Right lobe of liver (tissue), 6 donors: ENCODE results near the gene EML5. TPM values are rescaled to one million over a fixed set of nuclear protein-coding genes. Genes with fewer than 3 reads are reported as not detected.
A peak's percentile ranks its signal among the peaks of the same experiment; 100 is the strongest.
"Not testable (repeated sequence)": the region's sequence is repeated elsewhere in the genome, so short reads cannot be mapped to it uniquely, and the experiment has no call there.

Source experiments
- ATAC-seq, 4 donors: fragments of 200-7000 bp; cut with Tn5 transposase; one replicate each; pipeline ENCODE4 v1.9.1; 2020; ENCODE audit warnings: mild to moderate bottlenecking in 4 of 4, moderate library complexity in 4 of 4
- DNase-seq, 3 donors: peaks; one replicate each; pipeline ENCODE4 v3.0.0-alpha.2; 2020
- H3K27ac ChIP-seq, 3 donors: fragments of 200-600 bp; one replicate each; pipeline ENCODE4 v1.8.0; 2022
- H3K27me3 ChIP-seq, 2 donors: fragments of 200-600 bp; one replicate each; pipeline ENCODE4 v1.8.0; 2022
- H3K36me3 ChIP-seq, 4 donors: fragments of 200-600 bp; sonication (generic) in 1 of 4; one replicate each; pipeline versions ENCODE4 v1.5.1 to v1.8.0; 2017 to 2022; ENCODE audit warnings: control low read depth in 1 of 4
- H3K4me1 ChIP-seq, 4 donors: fragments of 200-600 bp; sonication (generic) in 1 of 4; one replicate each; pipeline versions ENCODE4 v1.5.1 to v1.8.0; 2017 to 2022; ENCODE audit warnings: control low read depth in 1 of 4
- H3K4me3 ChIP-seq, 3 donors: fragments of 200-600 bp; one replicate each; pipeline ENCODE4 v1.8.0; 2022
- H3K9me3 ChIP-seq, 4 donors: fragments of 200-600 bp; sonication (generic) in 1 of 4; one replicate each; pipeline versions ENCODE4 v1.5.1 to v1.8.0; 2017 to 2022; ENCODE audit warnings: control low read depth in 1 of 4
- POLR2A ChIP-seq: fragments of 450-650 bp; IDR thresholded peaks from one replicate; pipeline ENCODE4 v1.6.1; 2017; ENCODE audit warnings: antibody characterized with exemption, mild to moderate bottlenecking
- WGBS: methylation state at CpG from one replicate; pipeline ENCODE4 v1.1.6; 2018; ENCODE audit warnings: low coverage, low lambda C conversion rate; ENCODE audit not compliant: insufficient coverage; ENCODE audit errors: missing lambda C conversion rate; 5-methylcytosine and 5-hydroxymethylcytosine counted together
- intact Hi-C, 2 donors: fragments of 100-400 bp; cut with DNase I; formaldehyde crosslinking; loops; one replicate each; pipeline versions ENCODE4 v1.11.2 to v1.14.1; 2022
- total RNA-seq, 6 experiments: library from RNA; depleted of rRNA in 2 of 6; stranded (reverse); fragments of >200 nt in 2 of 6; fragmentation: NEBNext Ultra II Directional in 3 of 6; extraction: Animal tissue kit (Norgen Biotek cat#: 25700) in 3 of 6; gene quantifications; one replicate each; pipeline versions ENCODE4 v1.1.0 to v1.2.4, GENCODE V29; 2016 to 2023
- TF ChIP-seq, protein P1 (sequence below), 4 donors: fragments of 200-600 bp in 3 of 4; fragments of 450-650 bp in 1 of 4; IDR thresholded peaks; one replicate each; pipeline versions ENCODE4 v1.5.1 to v1.8.0; 2016 to 2022; ENCODE audit warnings: antibody characterized with exemption in 4 of 4, mild to moderate bottlenecking in 2 of 4
- donor health status: DM: no; HTN: yes; CAD: no.
- donor health status: DM: no; HTN: no; CAD: no.
- donor health status: DM: no; HTN: no; CAD: no.
- donor health status: DM: no; HTN: yes; CAD: no.
- donor health status: DM: no; HTN: yes; CAD: no.

Gene EML5
- total RNA-seq, 6 experiments from 2014 or later = 0.07 to 1.7 (median 0.24) TPM

DNA sequence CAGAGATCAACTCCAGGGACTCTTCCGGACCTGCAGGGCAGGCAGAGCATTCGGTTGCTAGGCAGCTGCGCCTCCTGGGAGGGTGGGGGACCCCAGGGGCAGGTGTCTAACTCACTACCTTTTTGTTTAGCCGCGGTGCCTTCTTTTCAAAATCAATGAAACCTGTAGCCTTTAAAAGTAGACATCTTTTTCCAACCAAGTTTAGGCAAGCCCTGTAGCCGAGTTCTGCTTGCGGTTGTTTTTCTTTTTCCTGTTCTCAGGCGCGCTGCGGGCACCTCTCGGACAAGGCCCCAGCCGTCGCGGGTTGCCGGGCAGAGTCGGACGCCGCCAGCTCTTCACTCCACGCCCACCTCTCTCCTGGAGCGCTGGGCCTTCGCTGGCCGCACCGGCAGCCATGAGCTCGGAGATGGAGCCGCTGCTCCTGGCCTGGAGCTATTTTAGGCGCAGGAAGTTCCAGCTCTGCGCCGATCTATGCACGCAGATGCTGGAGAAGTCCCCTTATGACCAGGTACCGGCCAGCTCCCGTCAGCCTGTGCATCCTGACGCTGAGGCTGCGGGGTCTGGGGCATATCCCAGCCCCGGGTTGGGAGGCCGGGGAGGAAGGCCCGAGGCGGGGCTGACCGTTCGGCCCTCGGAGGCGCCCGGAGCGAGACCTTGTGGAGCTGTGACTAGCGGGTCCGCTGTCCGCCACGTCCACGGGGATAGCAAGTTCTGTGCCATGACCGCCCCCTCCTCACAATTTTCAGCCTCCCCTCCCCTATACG, 31.7 kb upstream of the EML5 start, which contains the start of gene TTC8:
TSS of gene TTC8 (plus strand) at position 338 of the 764 bp plus-strand sequence. CDS start at position 395, 57 bp downstream.
- intact Hi-C loops = no loop called here
- 1% methylated on average over 16 of the region's 50 CpGs for WGBS
- ATAC-seq = peak; percentile 97 to 98 (median 98)
- Histone ChIP-seq H3K4me3 (peak within 1 kb of the TSS; percentile 71 to 90 (median 78)), H3K27ac (peak within 1 kb of the TSS; percentile 88 to 94 (median 91)), H3K27me3 (no peaks in the 10 kb centered on the region), H3K36me3 (no peaks in the 10 kb centered on the region), H3K9me3 (no peaks in the 10 kb centered on the region), H3K4me1 (peaks cover 0 to 21% (median 3%) of the 10 kb centered on the region in 4 donors)
- DNase-seq = peak; percentile 92 to 94 (median 92)
- peak; percentile 73 for TF ChIP-seq POLR2A
- TF ChIP-seq, protein P1, sequence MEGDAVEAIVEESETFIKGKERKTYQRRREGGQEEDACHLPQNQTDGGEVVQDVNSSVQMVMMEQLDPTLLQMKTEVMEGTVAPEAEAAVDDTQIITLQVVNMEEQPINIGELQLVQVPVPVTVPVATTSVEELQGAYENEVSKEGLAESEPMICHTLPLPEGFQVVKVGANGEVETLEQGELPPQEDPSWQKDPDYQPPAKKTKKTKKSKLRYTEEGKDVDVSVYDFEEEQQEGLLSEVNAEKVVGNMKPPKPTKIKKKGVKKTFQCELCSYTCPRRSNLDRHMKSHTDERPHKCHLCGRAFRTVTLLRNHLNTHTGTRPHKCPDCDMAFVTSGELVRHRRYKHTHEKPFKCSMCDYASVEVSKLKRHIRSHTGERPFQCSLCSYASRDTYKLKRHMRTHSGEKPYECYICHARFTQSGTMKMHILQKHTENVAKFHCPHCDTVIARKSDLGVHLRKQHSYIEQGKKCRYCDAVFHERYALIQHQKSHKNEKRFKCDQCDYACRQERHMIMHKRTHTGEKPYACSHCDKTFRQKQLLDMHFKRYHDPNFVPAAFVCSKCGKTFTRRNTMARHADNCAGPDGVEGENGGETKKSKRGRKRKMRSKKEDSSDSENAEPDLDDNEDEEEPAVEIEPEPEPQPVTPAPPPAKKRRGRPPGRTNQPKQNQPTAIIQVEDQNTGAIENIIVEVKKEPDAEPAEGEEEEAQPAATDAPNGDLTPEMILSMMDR (IDR thresholded peaks at IDR 0.05) = peak in 2 of 4 donors; percentile 5 to 13

DNA sequence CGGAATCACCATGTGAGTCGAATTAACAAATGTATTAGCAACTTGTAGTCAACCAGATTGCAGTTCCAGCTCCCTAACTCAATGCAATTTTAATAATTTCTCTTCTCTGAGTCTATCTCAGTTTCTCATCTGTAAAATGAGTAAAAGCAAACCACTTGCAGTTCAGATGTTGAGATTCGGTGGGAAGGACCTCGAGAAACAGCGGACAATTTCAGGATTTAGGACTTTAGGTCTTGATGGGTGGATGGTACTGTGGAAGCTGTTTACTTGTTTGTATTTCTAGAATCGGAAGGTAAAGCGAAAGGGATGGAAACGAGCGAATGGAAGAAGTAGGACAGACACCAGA, 31.2 kb upstream of the EML5 start:
- intact Hi-C loops = no loop called here

DNA sequence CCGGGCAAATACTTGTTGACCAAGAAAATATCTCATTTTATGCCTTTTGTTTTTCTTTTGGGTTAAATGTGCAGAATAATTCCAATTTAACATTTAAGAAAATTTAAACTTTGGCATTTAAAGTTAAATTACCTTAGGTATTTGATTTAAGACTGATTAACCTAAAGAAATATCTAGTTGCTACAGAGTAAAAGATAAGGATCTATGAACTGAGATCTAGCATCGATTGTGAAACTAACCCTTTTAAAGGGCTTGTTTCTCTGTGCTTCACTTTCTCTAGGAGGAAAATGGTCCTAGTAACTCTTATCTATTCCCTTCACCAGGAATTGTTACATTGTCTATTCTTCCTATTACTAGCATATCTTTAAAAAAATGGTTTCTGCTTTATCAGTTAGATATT, 29.1 kb upstream of the EML5 start:
- Histone ChIP-seq H3K27me3 (no peaks in the 10 kb centered on the region), H3K27ac (no peak overlapping the region)

More for the DNA sequence above, 31.2 kb upstream of the EML5 start:
- 5% methylated on average over 9 of the region's 9 CpGs for WGBS
- H3K27me3 ChIP-seq = no peaks in the 10 kb centered on the region
- H3K36me3 ChIP-seq = no peaks in the 10 kb centered on the region
- peak overlapping the region; percentile 88 to 94 (median 91) for H3K27ac ChIP-seq
- H3K4me3 ChIP-seq = peak overlapping the region; percentile 71 to 90 (median 78)
- DNase-seq (no peak), ATAC-seq (no peak)
- peaks cover 0 to 19% (median 3%) of the 10 kb centered on the region in 4 donors for H3K4me1 ChIP-seq
- no peaks in the 10 kb centered on the region for H3K9me3 ChIP-seq
- TF ChIP-seq POLR2A = no peak
- TF ChIP-seq, protein P1 (IDR thresholded peaks at IDR 0.05) = no peak

DNA sequence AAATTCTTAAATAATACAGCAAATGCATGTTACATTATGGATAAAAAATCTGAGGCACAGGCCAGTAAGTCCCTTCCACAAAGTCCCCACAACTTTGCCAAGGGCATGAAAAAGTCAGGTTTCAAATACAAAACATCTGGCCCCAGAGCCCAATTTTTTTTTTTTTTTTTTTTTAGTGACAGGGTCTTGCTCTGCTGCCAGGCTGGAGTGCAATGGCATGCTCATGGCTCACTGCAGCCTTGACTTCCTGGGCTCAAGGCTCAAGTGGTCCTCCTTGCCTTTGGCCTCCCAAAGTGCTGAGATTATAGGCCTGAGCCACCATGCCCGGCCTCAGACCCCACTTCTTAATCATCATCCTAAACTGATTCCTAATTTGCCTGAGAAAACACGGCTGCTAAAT, 28.6 kb upstream of the EML5 start:
- Histone ChIP-seq H3K4me3 (no peak overlapping the region), H3K27ac (no peak overlapping the region), H3K9me3 (no peaks in the 10 kb centered on the region), H3K4me1 (peaks cover 0 to 11% (median 0%) of the 10 kb centered on the region in 4 donors), H3K36me3 (no peaks in the 10 kb centered on the region), H3K27me3 (no peaks in the 10 kb centered on the region)
- intact Hi-C loops = no loop called here
- TF ChIP-seq, protein P1 (IDR thresholded peaks at IDR 0.05) = no peak
- TF ChIP-seq POLR2A = no peak
- DNase-seq (no peak), ATAC-seq (no peak)
- WGBS = 88% methylated on average over 2 of the region's 2 CpGs

More for the DNA sequence above, 29.1 kb upstream of the EML5 start:
- H3K9me3 ChIP-seq = no peaks in the 10 kb centered on the region
- H3K36me3 ChIP-seq = no peaks in the 10 kb centered on the region
- H3K4me3 ChIP-seq = no peak overlapping the region
- intact Hi-C loops = no loop called here
- no peak for DNase-seq
- H3K4me1 ChIP-seq = peaks cover 0 to 11% (median 0%) of the 10 kb centered on the region in 4 donors
- WGBS = 60% methylated on average over 2 of the region's 2 CpGs
- TF ChIP-seq, protein P1 (IDR thresholded peaks at IDR 0.05) = no peak
- no peak for TF ChIP-seq POLR2A
- no peak for ATAC-seq

DNA sequence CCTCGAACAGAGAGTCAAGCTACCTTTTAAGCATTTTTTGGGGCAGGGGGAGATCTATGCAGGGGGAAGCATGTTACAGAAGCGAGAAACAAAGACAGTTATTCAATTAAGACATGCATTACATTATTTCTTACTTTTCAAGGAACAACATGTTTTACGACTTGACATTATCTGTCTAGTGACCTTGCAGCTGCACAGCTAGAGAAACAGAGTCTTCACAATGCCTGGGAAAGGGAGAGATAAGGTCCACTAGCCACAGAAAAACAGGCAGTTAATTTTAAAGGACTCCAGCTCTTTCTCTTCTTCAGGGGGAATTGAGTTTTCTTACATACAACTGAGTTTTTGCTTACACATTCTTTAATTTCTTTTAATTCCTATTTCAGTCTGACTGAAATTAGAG, 26.9 kb upstream of the EML5 start:
- ATAC-seq, H3K4me1 ChIP-seq, H3K27me3 ChIP-seq, DNase-seq, intact Hi-C loops, H3K36me3 ChIP-seq, H3K27ac ChIP-seq, H3K9me3 ChIP-seq, H3K4me3 ChIP-seq: not testable (repeated sequence)
- WGBS = 64% methylated on average over 3 of the region's 3 CpGs
